Liver (tissue), 3 donors: ENCODE data around the gene CCDC88C.

Source experiments
- ATF3 ChIP-seq: IDR thresholded peaks from 2 replicates; pipeline ENCODE4 v1.6.1; 2016; ENCODE audit warnings: antibody characterized with exemption
- CTCF ChIP-seq: fragments of 150-350 bp; IDR thresholded peaks from 2 replicates; pipeline ENCODE4 v1.5.1; 2017; ENCODE audit warnings: improper control_type of control experiment, low read depth, low read length; ENCODE audit not compliant: missing input control
- FOXA1 ChIP-seq: IDR thresholded peaks from 2 replicates; pipeline ENCODE4 v1.6.1; 2016; ENCODE audit warnings: antibody characterized with exemption
- GABPA ChIP-seq, 2 donors: IDR thresholded peaks in 1 of 2; conservative IDR thresholded peaks in 1 of 2; 2 replicates each; pipeline ENCODE4 v1.6.1; 2016; ENCODE audit warnings: antibody characterized with exemption in 2 of 2, mild to moderate bottlenecking in 1 of 2, moderate library complexity in 1 of 2
- JUND ChIP-seq, 2 donors: IDR thresholded peaks; 2 replicates each; pipeline ENCODE4 v1.6.1; 2016; ENCODE audit warnings: antibody characterized with exemption in 2 of 2
- MAX ChIP-seq: IDR thresholded peaks from 2 replicates; pipeline ENCODE4 v1.6.1; 2016; ENCODE audit warnings: antibody characterized with exemption
- RAD21 ChIP-seq, 2 donors: IDR thresholded peaks; 2 replicates each; pipeline ENCODE4 v1.6.1; 2016; ENCODE audit warnings: antibody characterized with exemption in 2 of 2, mild to moderate bottlenecking in 2 of 2
- REST ChIP-seq: IDR thresholded peaks from 2 replicates; pipeline ENCODE4 v1.6.1; 2016; ENCODE audit warnings: antibody characterized with exemption, mild to moderate bottlenecking
- RXRA ChIP-seq, 2 donors: IDR thresholded peaks; 2 replicates each; pipeline ENCODE4 v1.6.1; 2017 to 2018; ENCODE audit warnings: antibody characterized with exemption in 2 of 2, mild to moderate bottlenecking in 1 of 2
- SP1 ChIP-seq: IDR thresholded peaks from 2 replicates; pipeline ENCODE4 v1.6.1; 2018; ENCODE audit warnings: antibody characterized with exemption, mild to moderate bottlenecking
- TAF1 ChIP-seq: conservative IDR thresholded peaks from 2 replicates; pipeline ENCODE4 v1.6.1; 2016; ENCODE audit warnings: antibody characterized with exemption, mild to moderate bottlenecking
- YY1 ChIP-seq: IDR thresholded peaks from 2 replicates; pipeline ENCODE4 v1.6.1; 2016; ENCODE audit warnings: antibody characterized with exemption, mild to moderate bottlenecking
- donor health status: healthy.
- donor health status: healthy.

- TF ChIP-seq CTCF: no peak
- no peak for TF ChIP-seq TAF1
- TF ChIP-seq YY1: no peak
- no peak for TF ChIP-seq GABPA (IDR thresholded peaks at IDR 0.05 in 1 of 2, conservative IDR thresholded peaks at IDR 0.05 in 1 of 2)
- TF ChIP-seq SP1: no peak
- TF ChIP-seq RAD21 (IDR thresholded peaks at IDR 0.05): no peak
- TF ChIP-seq JUND (IDR thresholded peaks at IDR 0.05): no peak
- no peak for TF ChIP-seq FOXA1
- TF ChIP-seq ATF3: no peak
- TF ChIP-seq RXRA (IDR thresholded peaks at IDR 0.05): no peak
- no peak for TF ChIP-seq MAX
- TF ChIP-seq REST: no peak
Observed at GRCh38 chr14:91395466-91395865, 22.2 kb downstream of the CCDC88C start.
